Fibroblast of skin of left biceps (primary cell): ENCODE measurements around the gene PLAC1.

Source experiments
- DNase-seq, 2 experiments: peaks; one replicate each; pipeline ENCODE4 v3.0.0-alpha.2; 2013; ENCODE audit warnings: low read depth in 2 of 2

The PLAC1 gene

DNA sequence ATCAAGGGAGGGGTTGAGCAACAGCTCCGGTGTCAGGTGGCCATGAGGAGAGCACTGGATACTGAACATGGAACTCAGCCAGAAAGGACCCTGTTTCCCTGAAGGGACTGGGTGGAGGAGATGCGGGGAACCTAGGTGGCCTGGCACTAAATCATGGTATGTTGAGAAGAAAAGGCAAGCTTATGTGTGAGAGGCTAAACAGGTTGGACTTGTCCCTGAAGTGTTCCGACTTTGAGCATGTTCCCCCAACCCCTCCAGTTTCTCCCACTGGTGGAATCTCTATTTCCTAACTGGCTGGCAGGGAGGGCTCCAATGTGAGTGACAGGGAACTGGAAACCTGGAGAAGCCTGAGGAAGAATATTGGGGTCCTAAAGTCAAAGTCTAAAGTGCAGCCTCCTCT is 69.5 kb downstream of the PLAC1 start:
- DNase-seq, result no peak

DNA sequence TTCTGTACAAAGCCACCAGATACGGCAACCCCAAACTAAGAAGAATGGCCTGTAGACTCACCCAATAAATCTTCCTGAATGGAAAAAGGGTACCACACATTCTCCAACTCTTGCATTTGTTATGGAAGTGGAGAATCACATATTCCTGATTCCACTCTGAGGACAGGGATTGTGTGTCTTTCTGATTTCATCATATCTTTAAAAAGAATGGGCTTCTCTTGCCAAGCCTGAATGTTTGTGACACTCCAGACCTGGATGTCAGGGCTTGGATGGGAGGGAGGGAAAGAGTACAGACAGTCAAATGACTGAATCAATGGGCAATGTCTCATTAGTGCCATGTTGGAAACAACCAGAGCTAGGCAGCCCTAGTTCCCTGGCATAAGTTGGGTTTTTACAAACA is 77.4 kb downstream of the PLAC1 start:
- no peak for DNase-seq

- DNase-seq, result no peak
Observed at GRCh38 chrX:134573683-134574035, 84.6 kb downstream of the PLAC1 start.

DNA sequence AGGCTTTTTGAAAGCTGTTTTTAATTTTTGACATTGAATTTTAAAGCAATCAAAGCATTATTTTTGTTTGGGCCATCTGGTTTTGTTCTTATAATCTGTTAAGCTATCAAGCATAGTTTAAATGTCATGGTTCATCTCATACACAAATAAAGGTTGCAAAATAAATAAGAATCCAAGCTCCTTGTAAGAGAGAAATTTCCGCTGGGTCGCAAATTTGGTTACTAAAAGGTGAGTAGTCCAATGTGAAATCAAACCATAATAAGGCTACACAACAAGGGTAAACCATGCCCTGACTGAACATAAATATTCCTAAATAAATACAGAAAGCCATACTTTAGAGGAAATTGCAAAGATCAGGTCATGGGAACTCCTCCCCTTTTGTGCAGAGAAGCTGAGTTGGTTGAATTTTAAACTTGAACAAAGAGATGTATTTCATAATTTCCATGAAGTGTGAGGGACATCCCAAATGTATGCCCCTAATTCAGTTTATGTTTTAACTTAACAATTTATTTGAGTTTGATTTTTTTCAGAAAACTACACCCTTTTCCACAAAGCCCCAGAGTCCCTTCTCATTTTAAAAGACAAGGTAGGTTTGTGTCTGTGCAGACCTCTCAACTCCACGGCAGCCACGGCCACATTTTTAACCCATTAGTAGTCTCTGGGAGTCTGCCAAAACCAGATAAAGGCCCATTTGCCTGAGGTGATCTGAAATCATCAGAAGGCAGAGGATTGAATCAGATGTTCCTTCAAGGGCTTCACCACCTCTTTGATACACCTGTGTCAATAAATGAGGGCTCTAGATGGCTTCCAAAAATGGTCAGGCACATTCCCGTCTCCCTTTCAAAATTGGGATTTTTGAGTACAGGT is 85.2 kb downstream of the PLAC1 start:
- DNase-seq, result no peak

- no peak for DNase-seq
Observed at GRCh38 chrX:134571796-134572195, 86.5 kb downstream of the PLAC1 start.

DNA sequence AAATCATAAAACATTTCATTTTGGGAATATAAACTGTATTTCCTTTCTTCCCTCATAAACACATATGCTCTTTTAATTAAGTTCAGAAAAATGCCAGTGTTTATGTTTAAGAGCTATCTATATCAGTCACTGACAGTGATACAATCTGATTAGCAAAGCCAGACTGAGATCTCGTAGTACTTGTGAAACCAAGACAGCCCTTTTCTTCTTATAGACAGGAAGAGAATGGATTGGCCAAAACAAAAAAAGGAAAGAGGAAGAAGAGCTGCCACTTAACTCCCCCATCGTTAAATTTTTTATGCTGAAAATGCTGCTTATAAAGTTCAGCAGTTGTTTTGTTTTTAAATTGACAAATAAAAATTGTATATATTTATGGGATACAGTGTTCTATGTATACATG is 87.4 kb downstream of the PLAC1 start:
- no peak for DNase-seq

DNA sequence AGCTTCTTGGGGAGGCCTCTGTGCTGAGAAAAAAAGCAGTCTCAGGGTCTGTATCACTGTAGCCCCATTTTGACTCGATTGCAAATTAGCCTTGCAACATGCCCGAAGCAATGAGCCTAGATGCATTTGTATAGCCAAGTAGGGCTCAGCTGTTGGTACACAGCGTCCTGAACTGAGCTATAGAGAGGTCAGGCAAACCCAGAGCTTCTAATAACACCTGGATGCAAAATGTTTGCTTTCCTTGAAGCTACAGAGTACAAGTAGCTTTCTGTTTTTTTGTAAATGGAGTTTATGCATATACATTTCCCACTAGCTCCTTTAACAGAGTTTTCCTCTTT is 87.8 kb downstream of the PLAC1 start:
- no peak for DNase-seq

DNA sequence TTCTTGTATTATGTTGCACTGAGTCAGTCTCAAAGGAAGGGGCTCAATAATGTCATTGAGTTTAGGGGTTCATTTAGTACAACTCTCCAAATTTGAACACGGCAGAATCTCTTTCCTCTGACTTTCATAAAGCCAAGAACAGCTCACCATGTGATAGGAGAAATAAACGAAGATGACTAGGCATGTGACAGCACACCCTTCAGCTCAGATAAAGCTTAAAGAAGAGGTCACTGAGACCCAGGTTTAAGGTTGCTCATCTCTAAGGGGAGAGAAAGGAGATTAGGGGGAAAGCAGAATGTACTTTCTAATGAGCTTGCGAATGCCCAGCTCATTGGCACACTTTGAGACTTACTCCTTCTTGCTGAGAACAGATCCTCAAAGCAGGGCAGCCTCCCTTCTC is 89.0 kb downstream of the PLAC1 start:
- no peak for DNase-seq

- DNase-seq, result no peak
Observed at GRCh38 chrX:134568285-134569016, 89.8 kb downstream of the PLAC1 start.

DNA sequence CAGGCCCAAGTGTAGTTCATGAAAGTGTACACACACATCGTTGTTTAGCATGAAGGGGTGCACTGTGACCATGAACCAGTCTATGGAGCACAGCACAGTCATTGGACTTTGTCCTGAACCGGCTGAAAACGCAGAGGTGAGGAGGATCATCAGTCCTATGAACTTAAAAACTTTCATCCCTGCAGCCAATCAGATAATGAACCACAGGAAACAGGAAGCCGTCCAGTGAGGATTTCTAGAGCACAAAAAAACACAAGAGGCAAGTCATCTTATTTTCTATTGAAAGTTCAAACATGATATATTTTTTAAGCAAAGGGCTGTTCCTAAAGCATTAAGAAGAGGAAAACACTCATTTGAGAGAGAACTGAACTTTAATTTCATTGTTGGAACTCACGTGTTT is 91.8 kb downstream of the PLAC1 start:
- no peak for DNase-seq

DNA sequence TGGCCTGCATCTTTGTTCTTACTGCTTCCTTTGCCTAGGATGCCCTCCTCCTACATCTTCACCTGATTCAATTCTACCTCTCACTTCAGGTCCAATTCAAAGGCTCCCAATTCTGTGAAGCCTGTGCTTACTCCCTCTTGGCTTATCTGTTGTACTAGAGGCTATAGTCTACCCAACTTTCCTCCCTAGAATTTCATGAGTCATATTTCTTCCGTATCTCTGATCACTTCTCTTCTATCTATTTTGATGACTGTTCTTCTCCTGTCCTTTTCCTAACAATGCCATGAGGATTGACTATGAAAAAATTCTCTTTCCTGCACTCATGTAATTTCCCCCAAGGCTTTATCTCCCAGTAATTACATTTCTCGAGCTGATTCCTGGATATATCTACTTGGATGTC is 96.3 kb downstream of the PLAC1 start:
- no peak for DNase-seq

GRCh38 chrX:134558133-134558532 is 100.1 kb downstream of the PLAC1 start:
- no peak for DNase-seq

DNA sequence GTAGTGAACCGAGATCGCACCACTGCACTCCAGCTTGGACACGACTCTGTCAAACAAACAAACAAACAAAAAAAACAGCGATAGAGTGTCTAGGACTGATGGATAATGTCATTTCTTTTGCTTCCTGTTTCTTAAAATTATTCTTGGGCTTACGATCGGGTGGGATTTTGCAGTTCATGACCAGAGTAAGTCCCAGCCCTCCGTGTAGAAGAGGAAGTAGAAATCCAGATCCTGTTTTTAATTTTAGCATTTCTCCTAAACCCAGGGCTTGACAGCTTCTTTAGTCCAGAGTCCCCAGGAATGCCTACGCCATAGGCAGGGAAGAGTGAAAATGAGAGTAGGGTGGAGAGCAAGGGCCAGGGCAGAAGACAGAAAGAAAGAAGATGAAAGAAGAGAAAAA is 104.0 kb downstream of the PLAC1 start:
- no peak for DNase-seq

GRCh38 chrX:134552351-134552750 is 105.9 kb downstream of the PLAC1 start:
- DNase-seq, result no peak

DNA sequence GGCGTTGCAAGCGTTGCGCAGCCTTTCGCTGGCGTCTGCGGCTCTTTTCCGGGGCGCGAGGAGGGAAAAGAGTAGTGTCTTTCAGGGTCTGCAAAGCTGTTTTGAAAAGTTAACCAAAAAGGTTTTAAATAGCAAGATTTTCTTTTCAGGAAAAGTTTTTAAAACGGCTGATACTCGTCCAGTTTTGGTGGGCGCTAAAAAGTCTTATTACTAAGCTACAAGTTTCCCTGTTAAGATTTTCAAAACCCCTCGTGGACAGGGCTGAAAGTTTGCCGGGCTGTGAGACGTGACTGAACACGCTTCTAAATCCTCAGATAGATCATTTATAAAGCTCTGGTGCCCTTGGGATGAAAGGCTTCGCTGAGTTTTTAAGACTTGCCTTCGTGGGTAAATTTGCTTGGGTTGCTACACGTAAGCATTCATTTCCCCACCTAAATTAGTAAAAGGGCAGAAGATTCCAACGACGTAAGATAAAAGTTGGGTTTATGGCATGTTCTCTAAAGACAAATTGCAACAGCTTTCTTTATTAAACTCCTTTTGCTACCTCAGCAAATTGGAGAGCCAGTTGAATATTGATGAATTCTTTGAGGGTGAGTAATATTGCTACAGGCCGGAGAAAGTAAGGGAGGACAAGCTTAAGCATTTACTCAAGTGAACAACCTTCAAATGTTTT is 106.8 kb downstream of the PLAC1 start:
- no peak for DNase-seq

DNA sequence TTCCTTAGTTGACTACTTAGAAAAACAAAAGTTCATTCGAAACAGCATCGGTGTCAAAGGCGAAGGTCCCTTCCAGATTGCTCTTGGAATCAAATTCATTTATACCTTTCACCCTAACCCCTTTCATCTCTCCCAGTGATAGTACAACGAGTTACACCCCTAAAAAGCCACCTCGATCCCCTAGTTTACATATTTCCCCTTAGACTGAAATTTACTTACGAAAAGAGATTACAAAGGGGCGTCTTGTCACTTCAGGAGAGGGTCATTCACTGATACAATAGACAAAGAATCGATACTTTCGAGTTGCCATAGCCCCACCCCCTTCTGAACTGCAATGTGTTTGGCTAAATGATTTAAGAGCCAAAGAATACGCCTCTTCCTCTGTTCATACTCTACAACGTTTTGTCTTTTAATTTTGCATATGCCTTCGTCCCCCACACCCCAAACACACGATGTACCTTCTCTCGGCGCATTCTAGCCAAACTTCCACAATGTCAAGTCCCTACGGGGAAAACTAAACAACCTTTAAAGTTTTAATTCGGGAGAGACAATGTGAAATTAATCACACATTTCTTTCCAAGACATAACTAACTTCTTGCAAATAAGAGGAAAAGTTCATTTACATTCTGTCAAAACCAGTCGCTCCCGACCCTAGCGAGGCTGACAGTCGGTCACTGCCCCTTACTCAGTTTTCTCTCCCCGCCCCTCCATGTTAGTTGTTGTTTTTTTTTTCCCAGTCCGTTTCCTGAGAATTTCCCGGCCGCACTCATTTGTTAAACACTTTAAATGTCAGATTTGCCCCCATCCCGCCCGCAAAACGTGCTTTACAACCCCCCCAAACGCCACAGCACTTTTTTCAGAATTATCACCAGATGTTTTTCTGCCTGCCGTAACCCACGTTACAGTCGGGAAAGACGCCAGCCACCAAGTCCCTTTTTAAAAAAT is 109.7 kb downstream of the PLAC1 start:
- DNase-seq, result no peak

- DNase-seq, result no peak
Observed at GRCh38 chrX:134547047-134547679, 111.1 kb downstream of the PLAC1 start.

GRCh38 chrX:134546187-134546586 is 112.1 kb downstream of the PLAC1 start:
- DNase-seq, result no peak

DNA sequence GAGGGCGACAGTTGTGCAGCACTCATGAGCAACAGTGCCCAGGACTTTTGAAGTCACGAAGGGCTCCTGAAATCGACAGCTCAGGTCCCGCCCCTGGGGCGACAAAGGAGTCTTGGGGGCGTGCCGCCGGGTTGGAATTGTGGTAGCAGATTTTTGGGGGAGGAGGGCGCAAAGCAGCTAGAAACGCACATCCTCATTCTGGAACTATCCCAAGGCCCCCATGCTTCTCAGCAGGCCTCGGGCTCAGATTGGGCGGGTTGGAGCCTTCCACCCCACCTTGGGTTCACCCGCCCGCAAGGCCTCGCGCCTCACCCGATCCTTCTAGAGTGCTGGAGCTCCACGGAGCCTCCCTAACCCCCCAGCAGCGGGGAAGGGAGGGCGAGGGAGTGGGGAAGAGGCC is 112.8 kb downstream of the PLAC1 start:
- no peak for DNase-seq

- DNase-seq, result no peak
Observed at GRCh38 chrX:134544513-134545151, 113.6 kb downstream of the PLAC1 start.

DNA sequence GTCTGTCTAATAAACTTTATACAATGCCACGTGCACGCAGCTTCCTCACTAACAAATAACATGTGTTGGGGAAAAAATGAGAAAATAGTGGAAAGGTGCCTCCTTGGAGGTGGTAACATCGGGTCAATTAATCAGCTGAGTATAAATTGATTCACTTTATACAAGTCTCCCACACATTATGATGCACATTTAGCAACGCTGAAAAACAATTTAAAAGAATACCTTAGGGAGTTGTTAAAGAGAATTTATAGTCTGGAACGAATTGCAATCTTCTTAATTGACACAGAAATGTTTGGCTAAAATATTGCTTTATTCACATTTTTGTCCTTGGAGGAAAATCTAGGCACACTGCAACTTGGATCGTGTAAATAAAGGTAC is 114.1 kb downstream of the PLAC1 start:
- no peak for DNase-seq
